ENCODE measurements around the gene ZBTB40.

The ZBTB40 gene

GRCh38 chr1:22576150-22576544 lies 124.5 kb downstream of the ZBTB40 start:
- DNase-seq (ENCODE audit: insufficient read length, low spot score), result no peak
- no peak for FAIRE-seq

DNA sequence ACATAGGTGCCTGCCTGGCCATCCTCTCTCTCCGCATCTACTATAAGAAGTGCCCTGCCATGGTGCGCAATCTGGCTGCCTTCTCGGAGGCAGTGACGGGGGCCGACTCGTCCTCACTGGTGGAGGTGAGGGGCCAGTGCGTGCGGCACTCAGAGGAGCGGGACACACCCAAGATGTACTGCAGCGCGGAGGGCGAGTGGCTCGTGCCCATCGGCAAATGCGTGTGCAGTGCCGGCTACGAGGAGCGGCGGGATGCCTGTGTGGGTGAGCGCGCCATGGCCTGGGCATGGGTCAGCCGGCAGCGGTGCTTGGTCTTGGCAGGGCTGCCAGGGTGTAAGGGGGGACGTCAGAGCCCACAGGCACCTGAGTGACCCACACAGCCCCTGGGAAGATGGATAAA lies 125.0 kb downstream of the ZBTB40 start:
- DNase-seq (ENCODE audit: insufficient read length, low spot score) (no peak), FAIRE-seq (no peak)

- no peak for FAIRE-seq
- DNase-seq (ENCODE audit: insufficient read length, low spot score), result no peak
Observed at GRCh38 chr1:22578732-22579361, 127.2 kb downstream of the ZBTB40 start.

GRCh38 chr1:22579541-22580155 lies 128.0 kb downstream of the ZBTB40 start:
- FAIRE-seq, result no peak
- DNase-seq (ENCODE audit: insufficient read length, low spot score), result no peak

Measured in GM19239 (cell line).